K562 (cell line): ENCODE measurements around the gene ILK. TPM values are rescaled to one million over a fixed set of nuclear protein-coding genes. Genes with fewer than 3 reads are reported as not detected.

Experiments
- ATAC-seq: fragments of 200-7000 bp; cut with Tn5 transposase; 3 replicates; pipeline ENCODE4 v1.9.1; 2020; ENCODE audit warnings: moderate library complexity
- BruUV-seq: library from RNA; stranded (reverse); fragments of 400-500 nt; replicated peaks from 2 replicates; lab custom pipeline; 2021; lab: Mats Ljungman, UMichigan
- CTCF ChIA-PET: fragments of 300-600 bp; formaldehyde crosslinking; extraction: SDS; loops from one replicate; lab custom pipeline; 2021; ENCODE audit warnings: low intra/inter-chr PET ratio; lab: Yijun Ruan, JAX
- POLR2A ChIA-PET: fragments of 300-600, 350-650 bp; sonication (Branson Sonifier 250); formaldehyde crosslinking; extraction: SDS; loops from one replicate; lab custom pipeline; 2021; ENCODE audit warnings: antibody characterized with exemption, inconsistent platforms; lab: Yijun Ruan, JAX
- DNase-seq, 4 experiments: peaks; one replicate each; pipeline versions ENCODE4 v3.0.0 to v3.0.0-alpha.2; 2011 to 2018; ENCODE audit warnings: low spot score in 3 of 4, mixed read lengths in 3 of 4; ENCODE audit errors: extremely low read depth in 1 of 4
- FAIRE-seq: peaks from 2 replicates; lab custom pipeline; 2011; peaks lifted over from hg19 to GRCh38; lab: Jason Lieb, UNC
- H2AFZ ChIP-seq: 2 replicates; pipeline ENCODE4 v1.6.0; 2011; ENCODE audit warnings: low read depth, low read length, control low read depth, inconsistent platforms
- H3K27ac ChIP-seq: fragments of 200-600 bp; 3 replicates; pipeline ENCODE4 v1.8.0; 2011; ENCODE audit warnings: low read depth, mild to moderate bottlenecking, control low read depth, inconsistent platforms, low read length, moderate library complexity, mixed read lengths; ENCODE audit errors: extremely low read depth
- H3K27me3 ChIP-seq, 2 experiments: fragments of 300-600 bp in 1 of 2; 2 replicates in 1 of 2; 3 replicates in 1 of 2; pipeline versions ENCODE4 v1.6.0 to v1.8.0; 2011; ENCODE audit warnings: inconsistent platforms in 2 of 2, low read length in 2 of 2, mild to moderate bottlenecking in 1 of 2, mixed read lengths in 1 of 2, moderate library complexity in 1 of 2; ENCODE audit not compliant: control insufficient read depth in 2 of 2, insufficient read depth in 2 of 2
- H3K36me3 ChIP-seq: fragments of 300-600 bp; 3 replicates; pipeline ENCODE4 v1.8.0; 2011; ENCODE audit warnings: mild to moderate bottlenecking, low read length, inconsistent platforms; ENCODE audit not compliant: control insufficient read depth, insufficient read depth
- H3K4me1 ChIP-seq, 2 experiments: fragments of 200-600 bp in 1 of 2; replicated peaks in 1 of 2; 2 replicates in 1 of 2; 3 replicates in 1 of 2; pipeline versions ENCODE4 v1.5.1 to v1.8.0; 2011; ENCODE audit warnings: inconsistent platforms in 2 of 2, low read length in 2 of 2, mild to moderate bottlenecking in 1 of 2, mixed read lengths in 1 of 2, moderate library complexity in 1 of 2; ENCODE audit not compliant: control insufficient read depth in 2 of 2, insufficient read depth in 2 of 2
- H3K4me2 ChIP-seq: 2 replicates; pipeline ENCODE4 v1.6.1; 2011; ENCODE audit warnings: low read length, control low read depth, inconsistent platforms, mixed read lengths; ENCODE audit not compliant: insufficient read depth
- H3K4me3 ChIP-seq: fragments of 200-600 bp; sonication (generic), shearing (Covaris generic); 2 replicates; pipeline ENCODE4 v1.5.1; 2016; ENCODE audit warnings: control low read depth, inconsistent platforms
- H3K79me2 ChIP-seq: fragments of 200-600 bp; 3 replicates; pipeline ENCODE4 v1.8.0; 2011; ENCODE audit warnings: low read length, inconsistent platforms; ENCODE audit not compliant: control insufficient read depth, insufficient read depth
- H3K9ac ChIP-seq, 2 experiments: 2 replicates each; pipeline versions ENCODE4 v1.6.0 to v1.6.1; 2011; ENCODE audit warnings: low read depth in 2 of 2, low read length in 2 of 2, control low read depth in 1 of 2, inconsistent platforms in 1 of 2, mild to moderate bottlenecking in 1 of 2, mixed read lengths in 1 of 2; ENCODE audit not compliant: insufficient read depth in 1 of 2
- H3K9me1 ChIP-seq: one replicate; pipeline ENCODE4 v1.6.0; 2011; ENCODE audit warnings: inconsistent platforms, mild to moderate bottlenecking, low read length, moderate library complexity; ENCODE audit not compliant: control insufficient read depth, insufficient read depth
- H3K9me3 ChIP-seq: replicated peaks from 2 replicates; pipeline ENCODE4 v1.5.1; 2011; ENCODE audit warnings: low read depth, low read length, inconsistent platforms; ENCODE audit not compliant: control insufficient read depth, insufficient read depth
- H4K20me1 ChIP-seq: replicated peaks from 2 replicates; pipeline ENCODE4 v1.6.1; 2011; ENCODE audit warnings: low read length, inconsistent platforms, mixed read lengths; ENCODE audit not compliant: control insufficient read depth, insufficient read depth
- IRF9 ChIP-seq: fragments of 450-650 bp; IDR thresholded peaks from 2 replicates; pipeline ENCODE4 v1.6.1; 2016; ENCODE audit warnings: missing biosample characterization, missing genetic modification characterization
- ZFP1 ChIP-seq: fragments of 450-650 bp; formaldehyde crosslinking; IDR thresholded peaks from 2 replicates; pipeline ENCODE4 v1.4.0; 2020; ENCODE audit warnings: mild to moderate bottlenecking, mixed read lengths
- WGBS: fragments of 100-300 bp; shearing (Covaris generic); methylation state at CpG from one replicate; pipeline ENCODE4 v1.1.6; 2016; ENCODE audit warnings: low coverage, mixed read lengths; ENCODE audit not compliant: insufficient coverage; ENCODE audit errors: missing lambda C conversion rate; 5-methylcytosine and 5-hydroxymethylcytosine counted together
- in situ Hi-C: fragments of 300-500 bp; cut with MboI; formaldehyde crosslinking; loops from 4 replicates; pipeline ENCODE4 v1.15.0; 2018; ENCODE audit warnings: inconsistent platforms, mixed read lengths
- intact Hi-C: fragments of 100-400 bp; cut with micrococcal nuclease; formaldehyde crosslinking; loops from 2 replicates; pipeline ENCODE4 v1.14.2; 2022
- polyA plus RNA-seq, 8 experiments: library from polyadenylated mRNA; depleted of rRNA in 4 of 8; stranded (reverse) in 5 of 8; unstranded in 3 of 8; fragments of >200 nt; fragmentation: Nextera tagmentation in 2 of 8; fragmentation: Illumina TruSeq in 1 of 8; extraction: Ambion mirVana in 2 of 8; extraction: Trizol in 1 of 8; gene quantifications; 2 replicates each; pipeline versions ENCODE4 v1.2.1 to v1.2.3, GENCODE V29; 2011 to 2014; ENCODE audit warnings: inconsistent platforms in 1 of 8, missing spikeins in 1 of 8
- total RNA-seq, 7 experiments: library from RNA; depleted of rRNA in 6 of 7; stranded (reverse); fragments of >200 nt in 6 of 7; fragmentation: Illumina TruSeq in 2 of 7; extraction: Trizol in 2 of 7; gene quantifications; 2 replicates each; pipeline versions ENCODE4 v1.2.1 to v1.2.3, GENCODE V29; 2011 to 2021; ENCODE audit warnings: low replicate concordance in 1 of 7

The ILK gene
- total and polyA plus RNA-seq, 9 of the 15 experiments (the other 6 are each of a cell fraction or from before 2014, with no cell fraction given), result 43.3 to 95.9 (median 58.9) TPM

- in situ Hi-C loops (no loop called here), intact Hi-C loops (no loop called here)
- no peak; the same call in 2 of the 3 replicates for ATAC-seq
- Histone ChIP-seq H3K4me3 (no peak overlapping the region), H2AFZ (no peak overlapping the region), H3K9ac (no peak overlapping the region), H3K4me2 (no peak overlapping the region), H3K4me1 (peaks cover 0 to 2% of the 10 kb centered on the region in 2 experiments; a peak in 1 of 5 replicates), H3K27me3 (no peaks in the 10 kb centered on the region), H3K9me1 (no peaks in the 10 kb centered on the region), H3K36me3 (peaks cover 56% of the 10 kb centered on the region), H3K9me3 (no peaks in the 10 kb centered on the region), H3K27ac (no peak overlapping the region), H3K79me2 (peaks cover 10% of the 10 kb centered on the region; the same call in 2 of the 3 replicates), H4K20me1 (no peaks in the 10 kb centered on the region)
- TF ChIP-seq ZFP1 (no peak), IRF9 (tag) (no peak)
- ChIA-PET POLR2A (interaction anchor here (0.8 to 3.5 kb wide), 6 partner anchors 10 to 63 kb away, joined by 3 to 17 read pairs (median 5); no protein-coding TSS in a partner anchor), CTCF (no interaction called here)
- no TSS peak for BruUV-seq
- 93% methylated on average over 3 of the region's 3 CpGs for WGBS
- FAIRE-seq, result no peak
- no peak for DNase-seq
These were observed 9.3 kb upstream of the ILK start for GRCh38 chr11:6594142-6594768.
